Measurements from ENCODE around the gene PAQR7. TPM values are rescaled to one million over a fixed set of nuclear protein-coding genes. Genes with fewer than 3 reads are reported as not detected.

The PAQR7 gene
- total RNA-seq, 1 donor from 2014 or later, result 9.3 TPM

DNA sequence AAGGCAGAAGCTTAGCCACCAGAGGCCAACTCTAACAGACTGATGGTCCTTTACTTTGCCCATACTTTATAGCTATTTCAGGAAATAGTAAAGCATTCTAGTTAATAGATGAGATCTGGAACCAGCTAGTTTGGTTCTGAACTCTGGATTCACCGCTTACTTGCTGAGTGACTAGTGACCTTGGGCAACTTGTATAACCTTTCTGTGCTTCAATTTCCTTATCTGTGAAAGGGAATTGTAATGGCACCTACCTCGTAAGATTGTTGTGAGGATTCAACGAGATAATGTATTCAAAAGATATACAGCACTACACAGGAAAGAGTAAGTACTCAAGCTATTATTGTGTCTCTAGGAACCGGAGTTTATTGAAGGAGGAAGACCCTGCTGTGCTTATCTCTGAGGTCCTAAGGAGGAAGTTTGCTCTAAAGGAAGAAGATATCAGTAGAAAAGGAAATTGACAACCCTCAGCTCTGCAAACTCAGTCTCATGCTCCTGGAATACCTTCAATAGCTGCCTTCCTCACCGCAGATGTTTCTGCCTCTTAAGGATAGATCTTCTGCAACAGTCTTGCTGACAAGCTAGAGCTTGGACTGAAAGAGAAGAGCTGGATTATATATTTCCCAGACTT is 43.8 kb downstream of the PAQR7 start:
- Histone ChIP-seq H3K36me3 (peaks cover 78% of the 10 kb centered on the region), H3K4me1 (no peaks in the 10 kb centered on the region), H3K4me3 (no peak overlapping the region), H3K27ac (no peak overlapping the region), H3K9me3 (no peaks in the 10 kb centered on the region), H3K27me3 (ENCODE audit: low read depth) (no peaks in the 10 kb centered on the region)
- ATAC-seq (no peak), DNase-seq (no peak)
- no peak for TF ChIP-seq CTCF (IDR thresholded peaks at IDR 0.05)
- intact Hi-C loops (cut with DNase I), result no loop called here

DNA sequence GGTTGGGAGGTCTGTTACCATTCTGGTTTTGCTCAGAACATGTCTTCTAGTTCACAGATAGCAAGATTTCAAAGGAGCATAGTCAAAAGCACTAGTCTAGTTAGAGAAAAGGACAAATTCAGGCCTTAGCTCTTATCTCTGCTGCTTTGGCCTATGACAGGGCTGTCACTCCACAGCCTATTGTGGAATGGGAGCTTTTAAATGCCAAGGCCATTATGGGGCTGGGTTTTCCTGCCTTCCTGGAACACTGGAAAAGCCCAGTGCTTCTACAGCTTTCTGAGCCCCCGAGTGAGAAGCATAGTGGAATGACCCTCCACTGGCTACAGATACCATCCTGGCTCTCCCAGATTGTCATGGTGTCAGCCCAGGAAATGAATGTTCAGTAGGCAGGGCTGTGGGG is 46.5 kb downstream of the PAQR7 start:
- no peaks in the 10 kb centered on the region for H3K4me1 ChIP-seq
- no peaks in the 10 kb centered on the region for H3K9me3 ChIP-seq
- H3K27me3 ChIP-seq (ENCODE audit: low read depth), result no peaks in the 10 kb centered on the region
- no peak for TF ChIP-seq CTCF (IDR thresholded peaks at IDR 0.05)
- intact Hi-C loops (cut with DNase I), result no loop called here
- H3K27ac ChIP-seq, result no peak overlapping the region
- no peak for DNase-seq
- H3K4me3 ChIP-seq, result no peak overlapping the region
- ATAC-seq, result no peak
- peaks cover 86% of the 10 kb centered on the region for H3K36me3 ChIP-seq

DNA sequence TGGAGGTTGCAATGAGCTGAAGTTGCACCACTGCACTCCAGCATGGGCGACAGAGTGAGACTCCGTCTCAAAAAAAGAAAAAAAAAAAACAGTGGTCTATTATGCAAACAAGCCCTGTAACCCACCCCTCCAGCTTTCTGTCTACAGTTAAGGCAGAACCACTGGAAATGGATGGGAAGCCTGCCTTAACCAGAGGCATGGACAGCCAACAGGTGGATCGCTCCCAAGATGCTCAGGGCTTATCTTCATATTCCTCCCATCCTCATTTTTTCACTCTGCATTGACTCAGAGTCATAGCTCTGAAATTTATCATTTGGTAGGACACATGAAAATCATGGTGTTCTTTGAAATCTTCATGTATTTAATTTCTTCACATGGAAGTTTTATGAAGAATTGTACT is 47.0 kb downstream of the PAQR7 start:
- no peak for TF ChIP-seq CTCF (IDR thresholded peaks at IDR 0.05)
- ATAC-seq (no peak), DNase-seq (no peak)
- H3K27ac ChIP-seq, result no peak overlapping the region
- H3K4me1 ChIP-seq, result no peaks in the 10 kb centered on the region
- no peak overlapping the region for H3K4me3 ChIP-seq
- peaks cover 86% of the 10 kb centered on the region for H3K36me3 ChIP-seq
- H3K9me3 ChIP-seq, result no peaks in the 10 kb centered on the region
- no peaks in the 10 kb centered on the region for H3K27me3 ChIP-seq (ENCODE audit: low read depth)
- intact Hi-C loops (cut with DNase I), result no loop called here

DNA sequence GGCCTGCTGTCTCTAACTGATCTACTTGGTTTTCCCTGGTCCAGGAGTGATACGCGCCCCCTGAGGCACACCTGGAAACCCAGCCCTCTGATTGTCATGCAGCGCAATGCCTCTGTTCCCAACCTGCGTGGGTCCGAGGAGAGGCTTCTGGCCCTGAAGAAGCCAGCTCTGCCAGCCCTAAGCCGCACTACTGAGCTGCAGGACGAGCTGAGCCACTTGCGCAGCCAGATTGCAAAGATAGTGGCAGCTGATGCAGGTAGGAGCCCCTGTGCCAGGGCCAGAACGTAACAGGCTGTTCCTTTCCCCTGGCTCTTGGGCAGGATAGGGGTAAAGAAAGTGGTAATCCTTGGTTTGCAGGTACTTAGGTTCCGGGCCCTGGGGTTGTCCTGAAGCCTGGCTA is 48.9 kb downstream of the PAQR7 start:
- no peak for TF ChIP-seq CTCF (IDR thresholded peaks at IDR 0.05)
- Histone ChIP-seq H3K27ac (no peak overlapping the region), H3K27me3 (ENCODE audit: low read depth) (no peaks in the 10 kb centered on the region), H3K36me3 (peaks cover 67% of the 10 kb centered on the region), H3K4me1 (peaks cover 6% of the 10 kb centered on the region), H3K9me3 (no peaks in the 10 kb centered on the region), H3K4me3 (no peak overlapping the region)
- ATAC-seq, result no peak
- intact Hi-C loops (cut with DNase I), result no loop called here
- no peak for DNase-seq

GRCh38 chr1:25825605-25826004 is 49.9 kb downstream of the PAQR7 start:
- H3K9me3 ChIP-seq, result no peaks in the 10 kb centered on the region
- H3K36me3 ChIP-seq, result peaks cover 57% of the 10 kb centered on the region
- H3K27ac ChIP-seq, result no peak overlapping the region
- intact Hi-C loops (cut with DNase I), result no loop called here
- DNase-seq (no peak), ATAC-seq (no peak)
- H3K4me3 ChIP-seq, result no peak overlapping the region
- TF ChIP-seq CTCF (IDR thresholded peaks at IDR 0.05), result no peak
- no peaks in the 10 kb centered on the region for H3K27me3 ChIP-seq (ENCODE audit: low read depth)
- peaks cover 16% of the 10 kb centered on the region for H3K4me1 ChIP-seq

Measured in lower lobe of right lung (tissue), 2 donors.